HUES6 (cell line): ENCODE measurements around the gene GNAS-AS1.

Experiments
- H3K27ac ChIP-seq: 2 replicates; pipeline ENCODE4 v1.7.0; 2013; ENCODE audit warnings: low read depth, mild to moderate bottlenecking, low read length, inconsistent platforms
- H3K27me3 ChIP-seq: 2 replicates; pipeline ENCODE4 v1.6.1; 2013; ENCODE audit warnings: low read length; ENCODE audit not compliant: control insufficient read depth, insufficient read depth
- H3K36me3 ChIP-seq: 2 replicates; pipeline ENCODE4 v1.6.1; 2013; ENCODE audit warnings: low read length; ENCODE audit not compliant: control insufficient read depth, insufficient read depth
- H3K4me1 ChIP-seq: 2 replicates; pipeline ENCODE4 v1.6.1; 2013; ENCODE audit warnings: low read length; ENCODE audit not compliant: control insufficient read depth, insufficient read depth
- H3K4me3 ChIP-seq: 2 replicates; pipeline ENCODE4 v1.5.1; 2013; ENCODE audit warnings: low read depth, low read length
- H3K9ac ChIP-seq: one replicate; pipeline ENCODE4 v1.6.1; 2013; ENCODE audit warnings: mild to moderate bottlenecking, low read length
- H3K9me3 ChIP-seq: 2 replicates; pipeline ENCODE4 v1.6.1; 2013; ENCODE audit warnings: low read depth, low read length; ENCODE audit not compliant: control insufficient read depth, insufficient read depth

Gene GNAS-AS1

GRCh38 chr20:58841539-58842264, 9.0 kb downstream of the GNAS-AS1 start:
- H3K36me3 ChIP-seq: peaks cover 56% of the 10 kb centered on the region
- H3K4me1 ChIP-seq: peaks cover 47% of the 10 kb centered on the region
- H3K27ac ChIP-seq: no peak overlapping the region
- H3K27me3 ChIP-seq: peaks cover 48% of the 10 kb centered on the region
- peak overlapping the region; percentile 63 for H3K4me3 ChIP-seq
- peak overlapping the region; percentile 35 for H3K9ac ChIP-seq
- H3K9me3 ChIP-seq: no peaks in the 10 kb centered on the region

DNA sequence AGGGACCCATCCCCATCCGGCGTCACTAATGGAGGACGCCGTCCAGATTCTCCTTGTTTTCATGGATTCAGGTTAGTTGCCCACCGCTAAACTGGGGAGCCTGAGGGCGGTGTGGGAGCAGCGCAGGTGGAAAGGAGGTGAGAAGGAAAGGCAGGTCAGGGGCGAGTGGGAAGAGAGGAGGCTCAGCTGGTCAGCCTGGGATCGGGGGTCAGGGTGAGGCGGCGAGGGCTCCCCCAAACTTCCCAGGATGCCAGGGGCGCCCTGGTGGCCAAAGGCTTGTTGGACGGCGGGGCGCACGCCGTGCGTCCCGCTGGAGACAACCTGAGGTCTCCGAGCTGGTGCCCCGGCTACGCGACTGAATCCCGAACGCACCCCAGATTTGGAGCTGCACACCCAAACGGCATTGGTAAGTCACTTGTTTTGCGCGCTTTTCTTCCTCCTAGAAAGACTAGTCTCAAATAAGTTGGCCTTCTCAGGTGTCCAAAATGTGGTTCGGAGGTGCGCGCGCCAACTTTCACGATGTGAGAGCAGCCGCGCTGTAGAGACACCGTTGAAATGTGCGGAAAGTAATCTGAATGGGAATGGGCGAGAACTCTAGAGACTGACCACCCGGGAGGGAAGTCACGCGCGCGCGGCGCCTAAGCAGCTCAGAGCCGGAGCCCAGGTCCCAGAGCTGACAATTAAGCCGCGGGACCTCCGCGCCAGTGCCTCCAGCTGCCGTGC, 9.7 kb downstream of the GNAS-AS1 start:
- Histone ChIP-seq H3K27ac (no peak overlapping the region), H3K4me1 (peaks cover 40% of the 10 kb centered on the region), H3K9me3 (no peaks in the 10 kb centered on the region), H3K9ac (peak overlapping the region; percentile 35), H3K36me3 (peaks cover 55% of the 10 kb centered on the region), H3K27me3 (peaks cover 48% of the 10 kb centered on the region), H3K4me3 (peak overlapping the region; percentile 63)

DNA sequence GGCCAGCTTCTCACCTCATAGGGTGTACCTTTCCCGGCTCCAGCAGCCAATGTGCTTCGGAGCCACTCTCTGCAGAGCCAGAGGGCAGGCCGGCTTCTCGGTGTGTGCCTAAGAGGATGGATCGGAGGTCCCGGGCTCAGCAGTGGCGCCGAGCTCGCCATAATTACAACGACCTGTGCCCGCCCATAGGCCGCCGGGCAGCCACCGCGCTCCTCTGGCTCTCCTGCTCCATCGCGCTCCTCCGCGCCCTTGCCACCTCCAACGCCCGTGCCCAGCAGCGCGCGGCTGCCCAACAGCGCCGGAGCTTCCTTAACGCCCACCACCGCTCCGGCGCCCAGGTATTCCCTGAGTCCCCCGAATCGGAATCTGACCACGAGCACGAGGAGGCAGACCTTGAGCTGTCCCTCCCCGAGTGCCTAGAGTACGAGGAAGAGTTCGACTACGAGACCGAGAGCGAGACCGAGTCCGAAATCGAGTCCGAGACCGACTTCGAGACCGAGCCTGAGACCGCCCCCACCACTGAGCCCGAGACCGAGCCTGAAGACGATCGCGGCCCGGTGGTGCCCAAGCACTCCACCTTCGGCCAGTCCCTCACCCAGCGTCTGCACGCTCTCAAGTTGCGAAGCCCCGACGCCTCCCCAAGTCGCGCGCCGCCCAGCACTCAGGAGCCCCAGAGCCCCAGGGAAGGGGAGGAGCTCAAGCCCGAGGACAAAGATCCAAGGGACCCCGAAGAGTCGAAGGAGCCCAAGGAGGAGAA, 10.5 kb downstream of the GNAS-AS1 start:
- H3K9me3 ChIP-seq: no peaks in the 10 kb centered on the region
- H3K4me1 ChIP-seq: peaks cover 33% of the 10 kb centered on the region
- peak overlapping the region; percentile 42 for H3K9ac ChIP-seq
- H3K36me3 ChIP-seq: peaks cover 56% of the 10 kb centered on the region
- peak overlapping the region; percentile 63 for H3K4me3 ChIP-seq
- H3K27ac ChIP-seq: no peak overlapping the region
- H3K27me3 ChIP-seq: peaks cover 48% of the 10 kb centered on the region

GRCh38 chr20:58839474-58839874, 11.2 kb downstream of the GNAS-AS1 start:
- Histone ChIP-seq H3K27me3 (peaks cover 48% of the 10 kb centered on the region), H3K9ac (peak overlapping the region; percentile 20), H3K36me3 (peaks cover 60% of the 10 kb centered on the region), H3K27ac (no peak overlapping the region), H3K9me3 (no peaks in the 10 kb centered on the region), H3K4me3 (peak overlapping the region; percentile 63), H3K4me1 (peaks cover 26% of the 10 kb centered on the region)

DNA sequence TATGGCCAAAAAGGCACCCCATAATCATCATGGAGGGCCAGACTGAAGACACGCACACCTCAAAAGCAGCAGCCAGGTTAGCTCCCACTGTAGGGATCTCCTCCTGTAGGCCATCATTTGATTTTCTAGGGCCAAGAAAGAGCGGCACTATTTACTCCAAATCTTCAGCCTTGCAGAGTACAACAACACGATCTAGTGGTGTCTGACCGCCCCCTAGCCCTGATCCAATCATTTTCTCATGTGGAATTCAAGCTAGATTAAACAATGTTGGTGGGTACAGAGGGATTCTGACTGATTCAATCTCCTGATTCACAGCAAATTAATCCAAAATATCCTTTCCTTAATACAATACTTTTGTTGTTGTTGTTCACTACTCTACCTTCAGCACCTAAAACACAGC, 12.5 kb downstream of the GNAS-AS1 start:
- H3K27ac ChIP-seq: no peak overlapping the region
- peaks cover 42% of the 10 kb centered on the region for H3K27me3 ChIP-seq
- H3K36me3 ChIP-seq: peaks cover 73% of the 10 kb centered on the region
- no peaks in the 10 kb centered on the region for H3K9me3 ChIP-seq
- no peak overlapping the region for H3K9ac ChIP-seq
- H3K4me1 ChIP-seq: peaks cover 15% of the 10 kb centered on the region
- no peak overlapping the region for H3K4me3 ChIP-seq

GRCh38 chr20:58837717-58838116, 13.0 kb downstream of the GNAS-AS1 start:
- peaks cover 13% of the 10 kb centered on the region for H3K4me1 ChIP-seq
- no peak overlapping the region for H3K27ac ChIP-seq
- H3K36me3 ChIP-seq: peaks cover 76% of the 10 kb centered on the region
- no peak overlapping the region for H3K4me3 ChIP-seq
- H3K27me3 ChIP-seq: peaks cover 39% of the 10 kb centered on the region
- no peaks in the 10 kb centered on the region for H3K9me3 ChIP-seq
- no peak overlapping the region for H3K9ac ChIP-seq

DNA sequence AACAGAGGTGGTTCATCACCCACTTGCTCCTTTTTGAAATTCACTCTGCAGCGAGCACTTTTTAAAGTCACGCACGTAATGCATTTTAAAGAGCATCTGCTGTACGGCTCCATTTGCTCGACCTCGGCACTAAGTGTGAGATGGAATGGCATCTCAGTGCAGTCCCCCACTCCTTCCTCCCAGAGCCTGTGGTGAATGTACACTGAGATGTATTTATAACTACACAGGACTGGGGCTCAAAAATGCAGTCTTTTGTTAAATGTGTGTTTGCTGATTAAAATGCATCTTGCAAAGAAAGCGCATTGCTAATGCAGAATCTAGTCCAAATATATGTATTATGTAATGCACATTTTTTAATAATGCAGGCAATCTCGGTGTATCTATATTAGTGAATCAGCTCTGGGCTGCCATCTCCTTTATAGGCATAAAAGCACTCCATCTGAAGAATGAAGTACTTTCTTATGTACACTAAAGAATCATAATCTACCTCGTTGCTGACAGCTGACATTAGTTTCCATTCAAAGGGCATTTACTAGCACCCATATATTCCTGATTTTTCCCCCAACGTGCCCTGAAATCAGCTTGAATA, 14.0 kb downstream of the GNAS-AS1 start:
- Histone ChIP-seq H3K9me3 (no peaks in the 10 kb centered on the region), H3K9ac (no peak overlapping the region), H3K4me3 (no peak overlapping the region), H3K27ac (no peak overlapping the region), H3K4me1 (peaks cover 5% of the 10 kb centered on the region; the same call in 1 of the 2 replicates), H3K36me3 (peaks cover 71% of the 10 kb centered on the region), H3K27me3 (peaks cover 29% of the 10 kb centered on the region)

DNA sequence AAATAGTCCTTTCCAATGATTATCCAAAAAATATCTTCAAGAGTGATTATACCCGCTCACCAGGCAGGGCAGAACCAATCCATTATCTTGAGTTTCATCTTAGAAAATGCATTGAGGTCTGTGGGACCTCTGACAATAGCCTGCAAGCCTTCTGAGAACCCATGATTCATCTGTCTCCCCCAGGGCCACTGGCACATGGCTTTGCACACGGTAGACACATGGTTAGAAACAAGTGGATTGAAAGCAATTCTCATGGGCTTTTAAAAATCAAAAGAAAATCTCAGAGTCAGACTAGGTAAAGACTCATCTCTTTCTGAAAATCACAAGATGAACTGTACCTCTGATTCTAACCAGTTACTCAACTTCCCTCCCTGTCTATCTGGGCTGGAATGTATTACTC, 15.5 kb downstream of the GNAS-AS1 start:
- Histone ChIP-seq H3K36me3 (peaks cover 57% of the 10 kb centered on the region), H3K27me3 (peaks cover 14% of the 10 kb centered on the region), H3K9ac (no peak overlapping the region), H3K4me1 (peaks cover 5% of the 10 kb centered on the region; the same call in 1 of the 2 replicates), H3K27ac (no peak overlapping the region), H3K4me3 (no peak overlapping the region), H3K9me3 (no peaks in the 10 kb centered on the region)

- Histone ChIP-seq H3K27me3 (peaks cover under 1% of the 10 kb centered on the region; the same call in 1 of the 2 replicates), H3K4me1 (peaks cover under 1% of the 10 kb centered on the region; the same call in 1 of the 2 replicates), H3K27ac (no peak overlapping the region), H3K9me3 (no peaks in the 10 kb centered on the region), H3K9ac (no peak overlapping the region), H3K36me3 (peaks cover 61% of the 10 kb centered on the region), H3K4me3 (no peak overlapping the region)
These were observed 16.8 kb downstream of the GNAS-AS1 start for GRCh38 chr20:58833921-58834320.

- H3K4me3 ChIP-seq: no peak overlapping the region
- H3K9ac ChIP-seq: no peak overlapping the region
- H3K27ac ChIP-seq: no peak overlapping the region
- H3K36me3 ChIP-seq: peaks cover 60% of the 10 kb centered on the region
- H3K27me3 ChIP-seq: no peaks in the 10 kb centered on the region
- no peaks in the 10 kb centered on the region for H3K4me1 ChIP-seq
- no peaks in the 10 kb centered on the region for H3K9me3 ChIP-seq
These were observed 18.2 kb downstream of the GNAS-AS1 start for GRCh38 chr20:58832457-58832856.
